Astrocyte of the hippocampus (primary cell): Measurements from ENCODE around the gene FGF1.
A peak's percentile ranks its signal among the peaks of the same experiment; 100 is the strongest.

Experiments
- DNase-seq: peaks from one replicate; pipeline ENCODE4 v3.0.0; 2011; ENCODE audit warnings: low read depth, low spot score

Gene FGF1

DNA sequence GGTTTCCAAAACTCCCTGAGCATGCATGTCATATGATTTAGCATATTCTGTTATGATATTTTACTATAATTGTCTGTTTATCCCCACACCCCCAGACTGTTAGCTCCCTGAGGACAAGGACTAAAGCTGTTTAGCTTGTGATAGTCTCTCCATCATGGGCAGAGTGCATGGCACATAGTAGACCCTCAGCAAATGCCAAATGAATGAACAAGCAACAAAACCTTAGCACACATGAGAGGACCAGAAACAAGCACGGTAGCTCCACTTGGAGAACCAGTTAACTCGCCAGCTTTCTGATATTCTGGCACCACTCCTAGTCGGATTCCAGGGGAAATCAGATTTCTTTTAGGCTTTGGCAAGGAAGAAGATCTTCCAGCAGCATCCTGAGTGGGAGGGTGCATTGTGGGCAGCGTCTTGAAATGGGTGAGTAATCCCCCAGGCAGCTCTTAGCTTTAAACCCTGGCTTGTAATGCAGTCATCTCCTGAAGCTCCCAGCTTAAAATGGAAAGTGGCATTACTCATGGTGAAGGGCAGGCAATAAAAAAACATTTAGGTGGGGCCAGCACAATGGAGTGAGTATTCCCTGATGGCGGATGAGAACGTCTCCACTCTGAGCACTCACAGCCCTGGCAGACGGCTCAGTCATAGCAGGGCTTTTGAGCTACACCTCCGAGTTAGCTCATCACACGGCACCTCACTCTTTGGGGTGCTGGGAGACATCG is 41.1 kb downstream of the FGF1 start:
- DNase-seq: peak; percentile 97

DNA sequence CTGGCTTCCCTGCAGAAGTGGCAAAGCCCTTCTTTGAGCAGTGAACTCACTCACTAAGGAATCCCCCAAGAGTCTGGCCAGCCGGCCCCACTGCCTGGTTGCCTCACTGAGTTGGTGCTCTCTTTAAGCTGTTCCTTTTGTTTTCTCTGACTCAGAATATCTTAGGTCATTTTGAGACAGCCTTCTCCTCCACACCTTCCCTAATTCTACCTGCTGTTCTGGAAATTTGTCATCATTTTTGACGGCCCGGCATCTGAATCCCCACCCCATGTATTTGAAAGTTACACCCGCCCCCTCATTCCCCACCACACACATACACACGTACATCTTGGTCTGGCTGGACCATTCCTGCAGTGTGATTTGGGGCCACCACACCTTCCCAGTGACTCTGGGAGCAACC is 41.8 kb downstream of the FGF1 start:
- peak; percentile 40 for DNase-seq

DNA sequence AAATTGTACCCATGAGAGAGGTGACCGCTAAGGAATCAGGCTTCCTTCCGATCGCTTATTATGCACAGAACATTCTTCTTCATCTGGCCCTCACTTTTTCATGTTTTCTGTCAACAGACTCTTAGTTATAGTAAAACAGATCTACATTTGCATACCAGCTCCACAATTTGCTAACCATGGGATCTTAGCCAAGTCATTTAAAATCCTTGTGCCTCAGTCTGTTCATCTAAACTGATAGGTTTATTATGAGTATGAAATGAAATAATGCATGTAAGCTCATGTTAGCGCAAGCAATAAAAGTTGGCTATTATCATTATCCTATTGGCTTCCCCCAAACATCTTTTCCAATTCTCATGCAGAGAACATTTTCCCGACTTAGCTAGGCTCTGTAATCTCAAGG is 42.3 kb downstream of the FGF1 start:
- DNase-seq: no peak

DNA sequence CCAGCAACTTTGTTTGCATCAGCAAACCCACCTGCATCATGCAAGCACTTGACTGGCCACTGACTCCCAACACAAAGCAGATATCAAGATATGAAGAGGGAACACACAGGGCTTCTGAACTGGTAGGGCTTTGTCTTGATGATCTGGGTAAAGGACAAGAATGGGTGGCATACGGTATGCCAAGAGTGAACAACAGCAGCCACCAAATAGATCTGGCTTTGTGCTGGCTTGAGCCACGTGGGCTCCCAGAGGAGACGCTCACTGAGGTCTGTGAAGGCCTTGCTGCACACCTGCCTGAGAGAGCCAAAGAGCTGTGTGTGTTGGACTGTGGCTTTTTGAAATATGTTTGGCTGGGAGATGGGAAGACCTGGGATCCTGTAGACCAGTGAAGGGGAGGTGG is 43.5 kb downstream of the FGF1 start:
- no peak for DNase-seq

DNA sequence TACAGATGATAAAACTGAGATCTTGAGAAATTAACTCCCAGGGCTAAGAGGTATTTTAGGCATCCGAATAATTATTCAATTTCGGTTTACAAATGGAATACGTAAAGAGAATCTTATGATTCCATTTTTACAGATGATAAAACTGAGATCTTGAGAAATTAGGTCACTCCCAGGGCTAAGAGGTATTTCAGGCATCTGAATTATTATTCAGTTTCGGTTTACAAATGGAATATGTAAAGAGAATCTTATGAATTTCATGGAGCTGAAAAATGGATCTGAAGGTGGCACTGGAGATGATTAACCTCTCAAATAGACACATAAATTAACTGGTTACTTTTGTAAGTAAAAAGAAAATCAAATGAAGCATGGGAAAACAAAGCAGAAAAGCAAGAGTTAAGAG is 44.2 kb downstream of the FGF1 start:
- DNase-seq: no peak

DNA sequence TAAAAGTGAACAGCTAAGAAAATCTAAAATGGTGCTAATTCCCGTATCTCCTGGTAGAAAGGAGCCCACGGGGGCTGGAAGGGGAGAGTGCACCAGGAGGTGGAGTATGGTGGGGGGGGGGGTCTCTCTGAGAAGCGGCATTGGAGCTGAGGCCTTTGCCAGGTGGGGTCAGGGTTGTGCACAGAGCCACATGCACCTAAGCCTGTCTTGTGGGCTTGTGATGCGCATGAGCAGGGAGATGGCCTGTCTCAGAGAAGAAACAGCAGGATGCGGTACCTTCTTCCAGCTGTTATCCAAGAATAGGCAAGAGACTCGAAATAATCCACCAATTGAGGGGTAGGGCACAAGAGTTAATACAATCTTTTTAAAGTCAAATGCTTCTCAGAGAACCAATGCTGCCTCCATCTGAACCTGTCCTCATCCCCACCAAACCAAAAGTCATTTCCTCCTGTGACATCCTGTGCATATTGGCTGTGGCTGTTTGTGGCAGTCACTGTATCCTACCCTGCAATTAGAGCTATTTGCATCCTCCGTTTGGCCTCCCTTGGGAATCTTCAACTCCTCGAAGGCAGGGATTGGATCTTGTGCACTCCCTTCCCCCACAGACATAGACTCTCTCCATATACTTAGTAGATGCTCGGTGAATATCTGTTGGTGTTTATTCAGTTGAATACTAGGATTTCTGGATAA is 45.4 kb downstream of the FGF1 start:
- DNase-seq: no peak

DNA sequence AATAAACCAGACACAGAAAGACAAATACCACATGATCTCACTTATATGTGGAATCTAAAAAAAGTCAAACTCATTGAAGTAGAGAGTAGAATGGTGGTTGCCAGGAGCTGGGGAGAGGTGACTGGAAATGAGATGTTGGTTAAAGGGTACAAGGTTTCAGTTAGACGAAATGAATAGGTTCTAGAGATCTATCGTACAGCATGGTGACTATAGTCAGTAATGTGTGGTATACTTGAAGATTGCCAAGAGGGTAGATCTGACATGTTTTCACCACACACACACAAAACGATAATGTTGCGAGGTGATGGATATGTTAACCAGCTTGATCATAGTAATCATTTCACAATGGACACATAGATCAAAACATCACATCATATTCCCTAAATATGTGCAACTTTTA is 46.4 kb downstream of the FGF1 start:
- DNase-seq: no peak

DNA sequence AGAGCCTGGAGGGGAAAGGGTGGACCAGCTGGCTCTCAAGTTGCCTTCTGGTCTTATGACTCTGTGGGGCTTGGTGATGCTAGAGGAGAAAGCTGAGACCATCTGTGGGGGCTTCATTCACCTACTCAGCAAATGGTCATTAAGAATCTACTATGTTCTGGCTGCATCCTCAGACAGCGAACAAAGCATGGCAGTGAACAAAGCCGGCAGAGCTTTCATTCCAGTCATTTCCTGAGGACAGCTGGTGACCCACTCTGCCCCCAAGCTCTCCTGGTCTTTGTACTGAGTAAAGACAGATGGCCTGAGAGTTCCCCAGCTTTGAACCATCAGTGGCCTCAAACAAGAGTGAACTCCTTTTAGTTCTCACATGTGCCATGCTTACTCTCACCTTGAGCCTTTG is 48.0 kb downstream of the FGF1 start:
- DNase-seq: no peak

DNA sequence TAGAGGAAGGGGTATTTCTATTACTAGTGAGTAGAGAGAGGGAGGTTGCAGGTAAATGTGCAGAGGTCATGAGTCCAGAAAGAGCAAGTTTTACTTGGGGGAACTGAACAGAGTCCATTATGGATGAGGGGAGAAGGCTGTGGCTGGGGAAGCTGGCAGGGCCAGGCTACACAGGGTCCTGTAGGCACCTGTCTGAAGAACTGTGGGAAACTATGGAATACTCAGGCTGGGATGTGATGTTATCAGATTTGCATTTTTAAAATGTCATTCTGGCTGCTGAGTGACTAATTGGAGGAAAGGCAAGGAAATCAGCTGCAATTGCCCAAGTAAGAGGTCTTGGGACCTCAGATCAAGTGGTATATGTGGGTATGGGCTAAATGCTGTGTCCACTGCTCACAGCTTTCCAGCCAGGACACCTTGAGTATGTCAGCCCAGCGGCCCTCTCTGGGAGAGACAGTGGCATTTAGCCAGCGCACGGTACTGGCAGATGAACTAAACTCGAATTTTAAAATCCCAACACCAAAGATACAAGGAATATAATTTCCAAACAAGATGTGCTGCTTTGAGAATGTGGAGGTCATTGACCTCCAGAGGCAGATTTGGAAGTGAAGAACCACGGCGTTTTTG is 49.1 kb downstream of the FGF1 start:
- no peak for DNase-seq

DNA sequence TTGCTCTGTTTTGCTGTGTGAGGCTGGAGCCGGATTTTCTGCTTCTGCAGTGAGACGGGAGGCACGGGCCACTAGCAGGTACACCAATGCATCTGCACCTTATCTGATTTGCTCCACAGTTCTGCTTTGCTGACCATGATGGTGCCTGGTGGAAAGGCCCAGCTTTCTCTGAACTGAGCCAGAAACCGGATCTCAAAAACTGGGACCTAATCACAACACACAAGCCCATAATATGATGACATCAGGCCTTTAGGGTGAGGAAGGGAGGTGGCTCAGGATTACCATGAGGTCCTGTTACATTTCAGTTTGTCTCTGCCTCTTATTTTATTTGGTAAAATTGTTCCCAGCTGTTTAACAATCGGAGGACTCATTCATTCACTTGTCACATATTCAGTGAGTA is 49.8 kb downstream of the FGF1 start:
- no peak for DNase-seq

DNA sequence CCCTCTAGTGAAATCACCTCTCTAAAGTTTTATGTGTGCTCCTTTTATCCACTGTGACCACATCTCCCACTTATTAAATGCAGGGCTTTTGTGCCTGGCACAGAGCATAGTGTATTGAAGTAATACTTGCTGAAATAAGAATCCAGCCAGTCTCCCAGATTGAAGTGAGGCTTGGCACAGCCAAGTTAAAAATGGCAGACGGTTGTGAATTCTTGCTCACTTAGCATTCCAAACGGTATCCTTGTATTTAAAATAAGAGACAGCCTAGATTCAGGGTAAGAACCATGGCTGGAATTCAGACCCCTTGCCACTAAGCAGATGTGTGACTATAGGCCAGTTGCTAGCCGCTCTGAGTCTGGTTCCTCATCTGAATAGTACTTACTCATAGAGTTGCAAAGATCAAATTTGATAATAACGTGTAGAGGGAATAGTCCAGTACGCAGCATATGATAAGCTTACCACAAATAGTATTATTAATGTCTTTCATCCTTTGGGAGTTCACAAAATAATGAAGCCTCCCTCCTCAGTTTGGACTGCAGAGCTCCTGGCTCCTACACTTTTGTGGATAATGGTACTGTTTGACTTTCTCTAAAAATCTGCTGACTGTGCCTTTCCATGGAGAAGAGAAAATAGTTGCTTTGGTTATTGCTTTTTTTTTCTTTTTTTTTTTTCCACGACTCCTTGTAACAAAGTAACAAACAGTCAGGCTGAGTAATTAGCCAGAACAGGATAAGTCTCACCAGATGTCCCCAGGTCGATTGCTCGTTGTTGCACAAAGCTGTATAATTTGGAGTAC is 51.5 kb downstream of the FGF1 start:
- no peak for DNase-seq

DNA sequence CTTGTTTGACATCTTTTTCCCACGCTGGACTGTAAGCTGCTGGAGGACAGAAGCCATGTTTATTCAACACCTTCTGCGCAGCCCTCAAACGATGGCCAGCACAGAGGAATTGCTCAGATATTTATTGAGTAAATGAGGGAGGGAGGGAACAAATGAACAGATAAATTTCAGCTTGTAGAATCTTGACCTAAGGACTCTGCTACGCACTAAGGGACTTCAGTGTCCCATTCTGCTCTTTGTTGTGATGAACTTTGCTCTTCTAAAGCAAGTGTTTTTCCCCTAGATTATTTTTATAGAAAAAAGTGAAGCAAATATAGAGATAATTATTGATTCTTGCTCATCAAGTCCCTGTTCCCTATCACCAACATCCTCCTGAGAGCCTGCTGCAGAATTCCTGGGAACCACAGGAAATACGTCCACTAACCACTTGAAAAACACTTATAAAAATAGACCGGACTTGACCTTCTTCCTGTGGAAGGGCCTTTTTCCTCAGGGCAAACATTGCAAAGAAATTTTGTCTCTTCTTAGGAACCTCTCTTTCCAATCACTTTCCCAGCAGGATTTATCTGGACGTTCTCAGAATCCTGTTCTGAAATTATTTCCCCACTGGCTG is 54.9 kb downstream of the FGF1 start:
- no peak for DNase-seq

DNA sequence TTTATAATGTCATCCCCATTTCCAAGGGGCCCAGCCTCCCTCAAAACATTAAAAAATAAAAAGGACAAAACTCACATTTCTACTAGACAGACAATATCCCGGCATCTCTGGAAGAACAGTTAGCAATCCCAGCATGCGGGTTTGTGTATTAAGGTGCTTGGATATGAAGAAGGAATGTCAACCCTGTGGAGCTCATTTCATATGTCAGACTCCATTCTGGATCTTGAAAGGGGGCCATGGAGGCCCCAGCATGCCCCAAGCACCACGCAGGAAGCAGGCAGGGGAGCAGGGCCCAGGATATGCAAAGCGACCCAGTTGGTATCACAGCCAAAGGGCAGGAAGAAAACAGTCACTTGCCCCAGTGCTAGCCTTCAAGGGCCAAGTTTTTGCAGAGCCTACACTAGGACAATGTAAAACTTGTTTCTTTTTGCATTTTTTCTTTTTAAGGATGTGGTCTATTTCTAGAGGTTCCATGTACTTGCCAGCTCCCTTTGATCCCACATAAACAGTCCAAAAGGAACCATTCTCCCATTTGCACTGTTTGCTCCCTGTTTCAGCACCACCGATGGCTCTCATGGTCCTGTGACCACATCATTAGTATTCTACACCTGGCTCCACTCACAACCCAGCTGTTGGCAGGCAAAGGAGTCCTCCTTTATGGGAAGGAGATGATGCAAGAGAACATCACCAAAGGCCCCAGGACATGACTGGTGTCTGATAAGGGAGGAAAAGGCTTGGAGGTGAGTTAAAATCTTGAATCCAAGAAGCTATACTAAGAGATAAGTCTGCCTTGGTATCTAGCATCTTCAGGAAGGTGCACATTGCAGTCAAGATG is 58.3 kb downstream of the FGF1 start:
- DNase-seq: peak; percentile 33

DNA sequence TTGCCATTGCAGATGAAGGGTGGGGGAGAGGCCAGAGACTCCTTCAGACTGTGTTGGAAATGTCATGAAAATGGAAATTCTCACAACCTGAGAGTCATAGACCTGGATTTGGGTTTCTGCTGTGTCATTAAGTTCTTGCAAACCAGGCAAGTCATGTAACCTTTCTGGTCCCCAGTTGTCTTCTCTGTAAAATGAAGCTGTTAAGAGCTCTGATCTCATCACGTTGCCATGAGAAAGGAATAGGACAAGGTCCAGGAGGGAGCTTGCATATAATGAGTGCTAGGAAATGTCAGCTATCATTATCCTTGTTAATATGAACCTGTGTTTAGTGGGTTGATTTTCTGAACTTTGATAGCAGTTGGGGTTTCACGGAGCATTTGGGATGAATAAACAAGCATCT is 59.1 kb downstream of the FGF1 start:
- no peak for DNase-seq

DNA sequence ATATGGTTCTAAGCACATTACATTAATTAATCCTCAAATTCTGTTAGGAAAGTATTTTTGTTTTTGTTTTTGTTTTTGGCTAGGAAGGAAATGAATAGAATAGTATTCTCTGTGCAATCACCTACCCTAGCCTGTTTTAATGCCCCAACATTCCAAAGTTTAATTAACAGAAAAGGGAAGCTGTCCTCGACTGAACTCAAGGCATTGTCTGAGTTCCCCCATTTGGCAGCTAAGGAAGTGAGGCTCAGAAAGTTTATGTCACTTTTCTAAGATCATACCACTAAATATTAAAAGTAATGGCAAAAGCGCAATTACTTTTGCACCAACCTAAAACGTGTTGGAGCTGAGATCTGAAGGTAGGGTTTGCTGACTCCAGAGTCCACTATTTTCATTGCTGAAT is 59.8 kb downstream of the FGF1 start:
- no peak for DNase-seq

DNA sequence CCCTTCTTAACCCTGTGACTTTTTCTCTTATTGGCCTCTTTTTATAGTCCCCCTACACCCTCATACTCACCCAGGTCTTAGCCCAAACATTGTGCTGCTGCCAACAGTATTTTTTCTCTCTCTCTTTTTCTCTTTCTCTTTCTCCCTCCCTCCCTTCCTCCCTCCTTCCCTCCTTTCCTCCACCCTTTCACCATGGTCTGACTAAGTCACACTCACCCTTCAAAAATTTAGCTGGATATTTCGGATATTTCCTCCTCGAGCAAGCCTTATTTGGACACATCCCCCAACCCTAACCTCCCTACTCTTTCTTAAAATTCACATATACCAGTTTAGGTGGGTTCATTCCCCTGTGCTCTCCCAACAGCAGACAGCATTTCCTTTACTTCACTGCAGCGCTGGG is 64.7 kb downstream of the FGF1 start:
- peak; percentile 75 for DNase-seq

DNA sequence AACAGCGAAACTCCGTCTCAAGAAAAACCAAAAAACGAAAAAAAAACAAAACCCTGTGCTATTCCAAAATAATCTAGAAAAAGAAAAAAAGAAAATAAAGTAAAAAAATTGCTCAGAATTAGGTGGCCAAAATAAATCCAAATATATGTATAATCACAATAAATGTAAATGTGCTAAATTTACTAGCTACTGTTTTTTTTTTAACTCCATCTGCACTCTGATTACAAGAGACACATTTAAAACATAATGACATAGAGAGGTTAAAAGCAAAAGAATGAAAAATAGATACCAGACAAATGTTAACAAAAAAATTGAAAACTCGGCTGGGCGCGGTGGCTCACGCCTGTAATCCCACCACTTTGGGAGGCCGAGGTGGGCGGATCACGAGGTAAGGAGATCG is 66.1 kb downstream of the FGF1 start:
- no peak for DNase-seq

DNA sequence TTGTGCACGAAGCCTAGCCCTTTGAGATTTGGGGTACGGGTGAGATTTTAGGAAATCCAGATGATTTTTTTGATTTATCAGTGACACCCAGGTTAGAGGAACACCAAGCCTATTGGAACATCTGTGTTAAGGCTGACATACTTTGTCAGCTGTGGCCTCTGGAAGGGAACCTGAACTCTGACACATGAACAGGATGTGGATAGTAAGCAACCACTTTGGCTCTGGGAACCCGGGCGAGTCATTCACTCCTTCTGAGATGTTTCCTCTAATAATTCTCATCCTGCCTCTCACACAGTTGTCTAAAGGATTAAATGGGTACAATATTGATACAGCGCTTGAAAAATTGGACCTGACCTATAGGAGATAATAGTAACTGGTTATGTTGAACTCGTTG is 67.8 kb downstream of the FGF1 start:
- peak; percentile 42 for DNase-seq

DNA sequence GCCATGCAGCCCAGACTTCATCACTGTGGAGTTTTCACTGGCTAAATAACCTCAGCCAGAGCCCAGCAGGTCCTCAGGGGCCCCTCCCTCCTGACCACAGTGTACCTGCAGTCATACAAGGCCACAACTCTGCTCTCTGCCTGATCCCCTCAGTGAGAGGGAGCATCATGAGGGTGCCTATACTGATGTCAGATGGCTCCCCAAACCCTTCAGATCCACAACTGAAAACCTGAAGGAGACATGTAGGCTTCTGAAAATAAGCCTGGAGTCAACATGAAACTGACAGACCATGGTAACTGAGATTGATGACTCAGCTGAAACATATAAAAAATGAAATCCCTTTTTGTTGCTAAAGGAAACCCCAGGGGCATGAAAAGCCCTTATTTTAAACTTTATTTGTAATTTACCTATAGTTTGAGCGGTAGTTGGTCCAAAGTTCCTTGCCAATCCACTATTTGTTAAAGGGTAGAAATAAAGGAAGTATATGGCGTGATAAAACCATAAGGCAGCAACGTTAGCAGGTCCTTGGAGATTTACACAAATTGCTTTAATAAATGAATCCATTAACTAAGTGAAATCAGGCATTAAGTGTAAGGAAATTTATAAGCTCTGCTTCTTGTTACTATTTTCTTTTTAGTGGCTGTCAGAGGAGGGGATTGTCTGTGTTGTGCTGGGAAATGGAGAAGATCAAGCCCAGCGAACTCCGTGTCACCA is 68.3 kb downstream of the FGF1 start:
- DNase-seq: no peak

DNA sequence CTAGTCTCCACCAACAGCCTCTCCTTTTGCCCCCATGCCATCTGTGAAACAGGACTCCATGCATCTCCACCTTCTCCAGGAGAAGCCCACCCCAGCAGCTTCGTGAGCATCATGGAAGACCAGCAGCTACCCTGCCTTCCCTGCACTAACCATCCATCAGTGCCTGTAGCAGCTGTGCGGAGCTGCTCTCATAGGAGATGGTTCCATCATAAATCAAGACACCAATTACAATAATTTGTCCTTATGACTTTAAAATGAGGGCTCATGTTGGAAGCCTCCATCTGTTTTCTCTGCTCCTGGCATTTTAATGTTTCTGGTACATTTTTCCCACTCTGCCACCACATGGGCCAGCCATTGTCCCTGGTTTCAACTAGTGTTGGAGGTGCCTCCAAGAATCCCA is 69.9 kb downstream of the FGF1 start:
- DNase-seq: no peak
